Measurements from ENCODE around the gene ISOC2.
"Not testable (repeated sequence)": the region's sequence is repeated elsewhere in the genome, so short reads cannot be mapped to it uniquely, and the experiment has no call there.

The ISOC2 gene

DNA sequence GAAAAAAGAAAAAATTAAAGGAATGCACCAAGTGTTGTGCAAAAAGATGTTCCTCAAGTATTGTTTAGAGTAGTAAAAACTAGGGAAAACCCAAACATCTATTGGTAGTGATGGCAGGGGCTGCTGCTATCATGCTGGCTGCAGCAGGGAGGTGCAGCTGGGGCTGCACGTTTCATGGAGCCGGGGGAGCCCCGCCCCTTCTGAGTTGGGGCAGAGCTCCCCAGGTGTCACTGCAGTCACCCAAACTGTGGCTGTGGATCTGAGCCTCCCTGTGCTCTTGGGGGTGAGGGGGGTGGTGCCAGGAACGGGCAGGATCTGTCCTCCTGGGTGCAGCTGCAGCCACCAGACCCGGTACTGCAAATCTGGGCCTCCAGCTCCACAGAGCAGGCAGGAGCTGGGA is 42.3 kb downstream of the ISOC2 start:
- no peak for FAIRE-seq

DNA sequence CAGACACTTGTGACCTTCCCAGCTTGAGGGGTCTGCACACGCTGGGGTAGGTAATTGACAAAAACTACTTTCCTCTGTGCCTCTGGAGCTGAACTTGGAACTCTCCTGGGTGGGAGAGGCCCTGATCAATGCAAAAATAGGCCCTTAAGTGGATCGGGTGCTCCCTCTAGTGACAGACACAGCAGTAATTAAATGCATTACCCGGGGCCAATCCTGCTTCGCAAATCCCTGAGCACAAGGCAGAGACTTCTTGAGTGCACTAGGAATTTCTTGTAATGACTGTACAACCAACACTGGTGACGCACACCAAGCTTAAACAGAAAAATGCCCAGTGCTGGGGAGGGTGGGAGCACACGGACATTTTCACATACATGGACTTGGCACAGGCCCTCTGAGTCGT is 43.3 kb downstream of the ISOC2 start:
- DNase-seq (ENCODE audit: insufficient read length, low spot score) (peak; percentile 89), FAIRE-seq (no peak)

More for the DNA sequence above, 42.3 kb downstream of the ISOC2 start:
- DNase-seq (ENCODE audit: insufficient read length, low spot score) = no peak

DNA sequence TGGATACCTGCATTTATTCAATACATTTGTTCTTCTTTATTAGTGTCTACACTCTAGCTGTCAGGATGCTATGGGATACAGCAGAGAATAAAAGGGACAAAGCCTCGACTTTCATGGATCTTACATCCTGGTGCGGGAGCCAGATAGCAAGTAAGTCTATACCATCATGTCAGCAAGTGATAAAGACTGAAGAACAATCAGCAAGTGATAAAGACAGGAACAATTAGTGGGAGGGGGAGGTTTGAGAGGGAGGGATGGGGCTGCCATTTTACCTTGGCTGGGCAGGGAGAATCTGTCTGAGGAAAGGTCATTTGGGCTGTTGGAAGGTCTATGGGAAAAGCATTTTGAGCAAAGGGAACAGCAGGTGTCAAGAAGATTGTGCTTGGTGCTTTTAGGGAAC is 51.3 kb downstream of the ISOC2 start:
- FAIRE-seq (no peak), DNase-seq (ENCODE audit: insufficient read length, low spot score) (no peak)

DNA sequence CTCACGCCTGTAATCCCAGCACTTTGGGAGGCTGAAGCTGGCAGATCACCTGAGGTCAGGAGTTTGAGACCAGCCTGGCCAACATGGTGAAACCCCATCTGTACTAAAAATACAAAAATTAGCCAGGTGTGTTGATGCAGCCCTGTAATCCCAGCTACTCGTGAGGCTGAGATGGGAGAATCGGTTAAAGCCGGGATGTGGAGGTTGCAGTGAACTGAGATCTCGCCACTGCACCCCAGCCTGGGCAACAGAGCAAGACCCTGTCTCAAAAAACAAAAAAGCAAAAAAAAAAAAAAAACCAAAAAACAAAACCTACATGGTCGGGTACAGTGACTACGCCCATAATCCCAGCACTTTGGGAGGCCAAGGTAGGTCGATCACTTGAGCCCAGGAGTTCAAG is 52.3 kb downstream of the ISOC2 start:
- not testable (repeated sequence) for DNase-seq (ENCODE audit: insufficient read length, low spot score); FAIRE-seq

DNA sequence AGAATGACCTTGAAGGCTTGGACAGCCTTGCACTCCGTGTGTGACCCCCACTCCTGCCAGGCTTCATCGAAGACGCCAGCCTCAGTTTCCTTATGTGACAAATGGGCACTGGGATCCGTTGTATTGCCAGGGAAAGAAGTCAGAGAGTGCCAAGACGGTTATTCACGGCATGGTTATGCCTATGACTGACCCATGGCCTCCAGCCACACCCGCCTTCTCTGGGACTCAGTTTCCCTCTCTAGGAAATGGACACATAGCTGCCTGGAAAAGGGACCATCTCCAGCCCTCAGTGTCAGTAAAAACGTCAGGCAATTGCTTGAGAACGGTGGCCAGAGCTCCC is 52.9 kb downstream of the ISOC2 start:
- FAIRE-seq (no peak), DNase-seq (ENCODE audit: insufficient read length, low spot score) (no peak)

DNA sequence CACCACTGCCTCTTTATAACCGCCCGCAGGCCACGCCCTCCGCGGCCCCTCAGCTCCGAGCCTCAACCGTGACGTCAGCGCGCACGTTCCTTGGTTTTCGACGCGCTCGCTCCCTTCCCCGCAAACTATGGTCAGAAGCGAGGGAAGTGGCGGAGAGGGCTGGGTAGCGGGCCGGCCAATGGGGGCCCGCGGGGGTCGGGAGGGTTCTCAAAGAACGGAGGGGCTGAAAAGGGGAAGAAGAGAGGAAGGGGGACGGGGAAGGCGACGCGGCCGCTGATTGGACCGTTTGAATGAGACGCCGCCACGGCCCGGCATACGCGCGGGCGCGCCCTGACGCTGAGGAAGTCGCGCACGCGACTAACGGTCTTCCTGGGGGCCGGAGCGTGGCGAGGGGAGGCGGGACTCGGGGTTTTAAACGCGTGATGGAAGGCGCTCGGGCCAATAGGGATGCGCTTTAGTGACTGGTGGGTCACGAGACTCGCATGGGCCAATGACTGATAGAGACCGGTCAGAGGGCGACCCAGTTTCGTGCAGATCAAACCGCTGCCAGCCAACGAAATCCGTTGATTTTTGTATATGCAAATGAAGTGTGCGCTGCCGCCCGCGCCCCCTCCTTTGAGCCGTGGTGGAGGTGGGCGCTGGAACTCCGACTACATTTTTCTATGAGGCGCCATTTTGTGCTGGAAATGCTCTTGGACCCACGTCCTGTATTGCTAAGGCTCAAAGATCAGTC is 53.5 kb downstream of the ISOC2 start:
- DNase-seq (ENCODE audit: insufficient read length, low spot score) (peak; percentile 99), FAIRE-seq (peak; percentile 89)

DNA sequence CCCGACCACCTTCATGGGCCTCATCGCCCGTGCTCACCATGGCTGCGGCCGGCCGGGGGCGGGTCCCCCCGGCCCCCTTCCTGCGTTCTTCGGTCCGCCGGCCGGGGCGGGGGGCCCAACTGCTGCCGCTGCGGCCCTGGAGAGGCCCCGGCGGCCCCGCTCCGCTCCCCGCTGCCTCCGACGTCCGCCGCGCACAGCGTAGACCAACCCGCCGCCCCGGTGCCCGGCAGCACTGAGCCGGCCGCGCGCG is 54.0 kb downstream of the ISOC2 start, which contains the start of gene UBE2S:
Gene UBE2S (minus strand): TSS at position 239 of the 250 bp plus-strand sequence. CDS start 199 bp downstream, at position 40.
- FAIRE-seq; DNase-seq (ENCODE audit: insufficient read length, low spot score): not testable (repeated sequence)

DNA sequence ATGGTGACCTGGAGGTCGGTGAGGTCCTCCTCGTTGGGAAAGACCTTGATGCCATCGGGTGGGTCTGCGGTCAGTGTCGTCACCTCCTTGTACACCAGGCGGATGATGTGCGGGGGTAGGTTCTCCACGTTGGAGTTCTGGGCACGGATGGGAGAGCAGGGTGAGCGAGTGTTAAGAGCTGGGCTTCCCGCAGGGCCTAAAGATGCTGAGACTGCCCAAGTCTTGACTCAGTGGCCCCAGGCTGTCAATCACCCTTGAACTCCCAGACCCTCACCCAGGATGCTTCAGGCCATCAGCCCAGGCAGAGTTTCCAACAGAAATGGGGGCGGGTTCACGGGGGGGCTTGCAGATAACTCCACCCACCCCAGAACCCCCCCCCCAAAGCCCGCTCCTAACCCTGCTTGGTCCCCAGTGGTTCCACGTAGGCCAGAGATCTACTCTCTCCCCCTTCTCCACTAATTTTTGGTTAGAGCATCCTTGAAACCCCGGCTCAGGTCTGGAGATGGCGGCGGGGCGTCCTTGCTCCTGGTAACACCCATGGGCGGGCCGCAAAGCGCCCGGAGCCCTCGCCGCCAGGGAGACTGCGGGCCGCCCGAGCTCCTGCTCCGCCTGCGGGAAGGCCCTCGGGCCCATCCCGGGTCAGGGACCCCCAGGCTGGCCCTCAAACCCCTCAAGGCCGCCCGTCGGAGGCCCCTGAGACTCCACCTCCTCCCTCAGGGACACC is 54.5 kb downstream of the ISOC2 start:
- FAIRE-seq (peak; percentile 38), DNase-seq (ENCODE audit: insufficient read length, low spot score) (no peak)

DNA sequence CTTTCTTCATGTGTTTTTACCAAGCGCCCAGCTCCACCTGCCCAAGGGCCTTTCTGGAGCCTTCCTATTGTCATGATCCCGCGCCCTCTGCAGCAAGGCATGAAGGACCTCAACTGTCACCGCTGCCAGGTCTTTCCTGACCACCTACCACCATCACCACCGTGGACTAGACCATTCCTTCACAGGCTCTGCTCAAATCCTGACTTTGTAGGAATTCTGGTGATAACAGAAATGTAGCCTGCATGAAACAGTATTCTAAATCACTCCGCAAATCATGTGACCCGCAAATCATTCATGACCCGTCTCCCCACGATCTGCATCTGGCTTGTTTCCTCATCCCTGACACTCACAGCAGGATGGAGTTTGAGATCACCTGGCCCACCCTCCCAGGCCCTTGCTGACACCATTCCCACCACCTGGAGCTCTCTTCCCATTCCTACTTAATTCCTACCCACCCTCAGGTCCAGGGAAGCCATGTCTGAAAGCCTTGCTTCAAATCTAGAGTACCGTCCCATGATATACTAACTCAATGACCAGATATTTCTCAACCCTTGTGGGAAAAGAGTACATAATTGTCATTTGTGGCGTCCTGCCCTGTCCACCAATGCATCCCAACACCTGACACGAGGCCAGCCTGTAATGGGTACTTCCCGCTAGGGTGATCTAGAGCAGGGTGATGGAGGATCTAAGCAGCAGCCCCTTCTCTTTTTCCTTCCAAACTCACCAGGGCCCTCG is 55.2 kb downstream of the ISOC2 start:
- no peak for DNase-seq (ENCODE audit: insufficient read length, low spot score)
- no peak for FAIRE-seq

DNA sequence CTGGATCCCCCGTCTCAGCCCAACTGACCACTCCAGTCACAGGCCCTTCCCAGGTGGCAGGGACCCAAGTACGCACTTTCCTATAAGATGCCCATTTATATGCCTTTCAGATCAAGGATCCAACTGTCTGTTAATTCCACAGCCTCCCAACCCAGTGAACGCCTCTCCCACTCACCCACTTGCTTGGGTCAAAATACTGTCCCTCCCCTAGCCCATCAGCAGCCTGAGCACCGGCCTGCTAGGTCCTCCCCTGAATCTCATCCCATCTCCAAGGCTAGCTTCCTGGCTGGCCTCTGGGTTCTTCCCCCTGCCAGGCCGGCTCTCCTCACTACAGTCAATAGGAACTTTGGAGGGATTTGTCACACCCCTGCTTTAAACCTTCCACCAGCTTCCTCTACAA is 55.8 kb downstream of the ISOC2 start:
- DNase-seq (ENCODE audit: insufficient read length, low spot score) (no peak), FAIRE-seq (no peak)

All from HTR-8/SVneo (cell line).